GM12865 (cell line): Measurements from ENCODE around the gene MYOD1.

ENCODE experiments used
- DNase-seq: peaks from one replicate; pipeline ENCODE4 v3.0.0; 2010; ENCODE audit warnings: low read depth
- H3K4me3 ChIP-seq: 2 replicates; pipeline ENCODE4 v1.5.1; 2011; ENCODE audit warnings: mild to moderate bottlenecking, low read depth, low read length, control low read depth
- TF ChIP-seq, protein P1 (sequence below): IDR thresholded peaks from 2 replicates; pipeline ENCODE4 v1.5.1; 2011; ENCODE audit warnings: low read length, control low read depth, low read depth, inconsistent platforms; ENCODE audit not compliant: insufficient read depth; ENCODE audit errors: missing control alignments

Gene MYOD1

GRCh38 chr11:17724020-17724908 is 4.9 kb downstream of the MYOD1 start:
- H3K4me3 ChIP-seq = no peak overlapping the region
- TF ChIP-seq, protein P1, sequence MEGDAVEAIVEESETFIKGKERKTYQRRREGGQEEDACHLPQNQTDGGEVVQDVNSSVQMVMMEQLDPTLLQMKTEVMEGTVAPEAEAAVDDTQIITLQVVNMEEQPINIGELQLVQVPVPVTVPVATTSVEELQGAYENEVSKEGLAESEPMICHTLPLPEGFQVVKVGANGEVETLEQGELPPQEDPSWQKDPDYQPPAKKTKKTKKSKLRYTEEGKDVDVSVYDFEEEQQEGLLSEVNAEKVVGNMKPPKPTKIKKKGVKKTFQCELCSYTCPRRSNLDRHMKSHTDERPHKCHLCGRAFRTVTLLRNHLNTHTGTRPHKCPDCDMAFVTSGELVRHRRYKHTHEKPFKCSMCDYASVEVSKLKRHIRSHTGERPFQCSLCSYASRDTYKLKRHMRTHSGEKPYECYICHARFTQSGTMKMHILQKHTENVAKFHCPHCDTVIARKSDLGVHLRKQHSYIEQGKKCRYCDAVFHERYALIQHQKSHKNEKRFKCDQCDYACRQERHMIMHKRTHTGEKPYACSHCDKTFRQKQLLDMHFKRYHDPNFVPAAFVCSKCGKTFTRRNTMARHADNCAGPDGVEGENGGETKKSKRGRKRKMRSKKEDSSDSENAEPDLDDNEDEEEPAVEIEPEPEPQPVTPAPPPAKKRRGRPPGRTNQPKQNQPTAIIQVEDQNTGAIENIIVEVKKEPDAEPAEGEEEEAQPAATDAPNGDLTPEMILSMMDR = no peak
- DNase-seq = no peak

DNA sequence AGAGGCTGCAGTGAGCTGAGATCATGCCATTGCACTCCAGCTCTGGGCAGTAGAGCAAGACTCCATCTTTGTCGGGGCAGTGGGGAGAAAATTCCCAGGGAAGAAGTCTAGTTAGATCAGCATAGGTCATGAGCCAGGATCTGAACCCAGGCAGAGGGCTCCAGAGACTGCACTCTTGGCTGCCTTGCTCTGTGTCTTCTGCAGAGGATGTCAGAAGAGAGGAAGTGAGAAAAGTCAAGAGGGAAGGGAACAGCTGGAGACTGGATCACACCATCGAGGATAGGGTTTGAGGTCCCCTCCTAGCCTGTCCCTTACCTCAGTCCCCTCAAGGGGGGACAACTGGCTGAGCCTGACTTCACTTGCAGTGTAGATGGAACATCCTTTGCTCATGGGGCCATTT is 5.8 kb downstream of the MYOD1 start:
- TF ChIP-seq, protein P1 = no peak
- no peak for DNase-seq
- H3K4me3 ChIP-seq = no peak overlapping the region

- no peak for DNase-seq
- no peak overlapping the region for H3K4me3 ChIP-seq
- TF ChIP-seq, protein P1 = no peak
These were observed 10.8 kb downstream of the MYOD1 start for GRCh38 chr11:17730137-17730536.

DNA sequence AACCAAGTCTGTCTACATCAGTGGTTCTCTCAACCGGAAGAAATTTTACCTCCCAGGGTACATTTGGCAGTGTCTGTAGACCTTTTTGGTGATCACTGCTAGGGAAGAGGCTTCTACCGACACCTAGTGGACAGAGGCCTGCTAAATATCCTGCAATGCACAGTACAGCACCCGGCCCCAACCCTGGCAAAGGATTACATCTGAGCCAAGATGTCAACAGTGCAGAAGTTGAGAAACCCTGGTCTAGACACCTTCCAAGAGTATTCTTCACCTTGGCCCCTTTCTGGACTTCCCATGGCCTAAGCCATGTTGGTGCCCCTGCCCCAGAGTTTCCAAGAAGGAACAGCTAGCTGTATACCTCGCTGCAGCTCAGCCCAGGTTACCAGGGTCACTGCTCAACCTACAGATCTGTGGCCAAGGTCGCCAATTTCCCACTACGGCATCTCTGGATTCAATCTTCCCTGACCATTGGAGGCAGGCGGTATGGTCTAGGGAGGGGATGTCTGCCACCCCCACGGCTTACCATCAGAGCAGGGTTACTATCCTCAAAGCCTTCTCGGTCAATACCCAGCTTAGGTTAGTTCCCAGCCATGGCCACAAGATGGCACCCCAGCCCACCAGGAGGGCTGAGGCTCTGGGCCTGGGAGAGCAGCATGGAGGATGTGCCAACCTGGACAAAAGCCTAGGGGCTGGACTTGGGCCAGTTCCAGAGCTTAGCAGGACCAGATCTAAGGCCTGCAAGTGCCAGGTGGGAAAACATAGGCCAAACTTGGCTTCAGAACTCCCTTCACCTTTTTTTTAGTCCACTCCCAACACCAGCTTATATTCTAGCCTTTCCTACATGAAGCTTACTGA is 11.5 kb downstream of the MYOD1 start:
- TF ChIP-seq, protein P1 = peak; percentile 94
- H3K4me3 ChIP-seq = no peak overlapping the region
- DNase-seq = peak; percentile 70

- H3K4me3 ChIP-seq = no peak overlapping the region
- no peak for DNase-seq
- TF ChIP-seq, protein P1 = no peak
These were observed 13.9 kb downstream of the MYOD1 start for GRCh38 chr11:17733261-17733660.

- no peak within 1 kb of the TSS for H3K4me3 ChIP-seq
- TF ChIP-seq, protein P1 = no peak
- peak; percentile 15 for DNase-seq
These were observed 15.1 kb downstream of the MYOD1 start, which contains the start of gene KCNC1 for GRCh38 chr11:17734418-17734911. Gene KCNC1, plus strand, starts transcription at chr11:17734781. Its CDS starts 1,222 bp downstream, at chr11:17736003.
